Liver (tissue), 3 donors: ENCODE results near the gene OR8B4.

Source experiments
- CTCF ChIP-seq: fragments of 150-350 bp; IDR thresholded peaks from 2 replicates; pipeline ENCODE4 v1.5.1; 2017; ENCODE audit warnings: improper control_type of control experiment, low read depth, low read length; ENCODE audit not compliant: missing input control
- RAD21 ChIP-seq, 2 donors: IDR thresholded peaks; 2 replicates each; pipeline ENCODE4 v1.6.1; 2016; ENCODE audit warnings: antibody characterized with exemption in 2 of 2, mild to moderate bottlenecking in 2 of 2
- SP1 ChIP-seq: IDR thresholded peaks from 2 replicates; pipeline ENCODE4 v1.6.1; 2018; ENCODE audit warnings: antibody characterized with exemption, mild to moderate bottlenecking
- TAF1 ChIP-seq: conservative IDR thresholded peaks from 2 replicates; pipeline ENCODE4 v1.6.1; 2016; ENCODE audit warnings: antibody characterized with exemption, mild to moderate bottlenecking
- donor health status: healthy.
- donor health status: healthy.

GRCh38 chr11:124424384-124424921 is at the start of gene OR8B4:
- TF ChIP-seq CTCF (no peak), SP1 (no peak), TAF1 (no peak), RAD21 (IDR thresholded peaks at IDR 0.05) (no peak)
